PC-3 (cell line): Measurements from ENCODE around the gene NUMA1. TPM values are rescaled to one million over a fixed set of nuclear protein-coding genes. Genes with fewer than 3 reads are reported as not detected.

Experiments used
- ATAC-seq: fragments of 200-7000 bp; cut with Tn5 transposase; 2 replicates; pipeline ENCODE4 v1.9.1; 2020; ENCODE audit warnings: mild to moderate bottlenecking, moderate library complexity
- Bru-seq: library from RNA; stranded (reverse); fragments of 400-500 nt; gene quantifications from one replicate; lab custom pipeline; 2021; lab: Mats Ljungman, UMichigan
- BruChase-seq, 2 experiments: library from RNA; stranded (reverse); fragments of 400-500 nt; gene quantifications; one replicate each; lab custom pipeline; 2021; lab: Mats Ljungman, UMichigan
- BruUV-seq: library from RNA; stranded (reverse); fragments of 400-500 nt; replicated peaks from 2 replicates; lab custom pipeline; 2021; lab: Mats Ljungman, UMichigan
- CTCF ChIA-PET: fragments of 300-600 bp; sonication (Branson Sonifier 250); formaldehyde crosslinking; loops from one replicate; lab custom pipeline; 2022; ENCODE audit warnings: antibody characterized with exemption; lab: Charles Lee
- POLR2A ChIA-PET: fragments of 300-600 bp; sonication (Branson Sonifier 250); formaldehyde crosslinking; loops from one replicate; lab custom pipeline; 2022; ENCODE audit warnings: antibody characterized with exemption; ENCODE audit not compliant: unreplicated experiment; lab: Charles Lee
- DNase-seq: peaks from one replicate; pipeline ENCODE4 v3.0.0-alpha.2; 2015
- H2AFZ ChIP-seq: fragments of 300-600 bp; sonication (generic); 2 replicates; pipeline ENCODE4 v1.6.0; 2016; ENCODE audit warnings: antibody characterized with exemption, low read length
- H3F3A ChIP-seq: fragments of 300-600 bp; sonication (generic); one replicate; pipeline ENCODE4 v1.6.0; 2017; ENCODE audit warnings: antibody characterized with exemption, low read length, control low read depth, mild to moderate bottlenecking; ENCODE audit not compliant: unreplicated experiment
- H3K27ac ChIP-seq: fragments of 300-600 bp; sonication (generic); 2 replicates; pipeline ENCODE4 v1.5.1; 2016; ENCODE audit warnings: mild to moderate bottlenecking, low read length
- H3K27me3 ChIP-seq: fragments of 300-600 bp; sonication (generic); 2 replicates; pipeline ENCODE4 v1.6.1; 2016; ENCODE audit warnings: low read length, mixed read lengths
- H3K36me3 ChIP-seq: fragments of 300-600 bp; sonication (generic); 2 replicates; pipeline ENCODE4 v1.6.1; 2016; ENCODE audit warnings: low read depth, mixed run types, low read length, mixed read lengths
- H3K4me1 ChIP-seq: fragments of 300-600 bp; sonication (generic); 2 replicates; pipeline ENCODE4 v1.5.1; 2016; ENCODE audit warnings: low read length; ENCODE audit not compliant: insufficient read depth
- H3K4me2 ChIP-seq: fragments of 300-600 bp; sonication (generic); 2 replicates; pipeline ENCODE4 v1.6.0; 2016; ENCODE audit warnings: low read length
- H3K4me3 ChIP-seq: fragments of 300-600 bp; sonication (generic); 2 replicates; pipeline ENCODE4 v1.5.1; 2016; ENCODE audit warnings: mild to moderate bottlenecking, low read length, mixed read lengths
- H3K79me2 ChIP-seq: fragments of 300-600 bp; sonication (generic); 2 replicates; pipeline ENCODE4 v1.6.1; 2017; ENCODE audit warnings: low read length, mixed read lengths
- H3K9ac ChIP-seq: fragments of 300-600 bp; sonication (generic); 2 replicates; pipeline ENCODE4 v1.6.0; 2016; ENCODE audit warnings: mild to moderate bottlenecking, low read length
- H3K9me2 ChIP-seq: fragments of 300-600 bp; sonication (generic); replicated peaks from 2 replicates; pipeline ENCODE4 v1.6.1; 2016; ENCODE audit warnings: mixed run types, low read length, mixed read lengths
- H3K9me3 ChIP-seq: fragments of 300-600 bp; sonication (generic); 2 replicates; pipeline ENCODE4 v1.6.1; 2016; ENCODE audit warnings: low read length, mixed read lengths
- H4K20me1 ChIP-seq: fragments of 300-600 bp; sonication (generic); 2 replicates; pipeline ENCODE4 v1.6.1; 2016; ENCODE audit warnings: low read length, mixed read lengths
- EZH2 ChIP-seq: fragments of 300-600 bp; sonication (generic); IDR thresholded peaks from one replicate; pipeline ENCODE4 v1.6.1; 2017; ENCODE audit warnings: antibody characterized with exemption, mild to moderate bottlenecking, low read length; ENCODE audit not compliant: unreplicated experiment
- EZH2phosphoT487 ChIP-seq: fragments of 300-600 bp; sonication (generic); IDR thresholded peaks from 2 replicates; pipeline ENCODE4 v1.6.1; 2018; ENCODE audit warnings: mild to moderate bottlenecking, antibody characterized with exemption, low read length, borderline replicate concordance
- intact Hi-C: fragments of 100-400 bp; cut with micrococcal nuclease; formaldehyde crosslinking; loops from 2 replicates; pipeline ENCODE4 v1.9.0; 2023
- long read RNA-seq: library from polyadenylated mRNA; unstranded; transcript quantifications from one replicate; pipeline ENCODE4 v2.0.0, GENCODE V29; 2021; ENCODE audit not compliant: unreplicated experiment
- total RNA-seq: library from RNA; depleted of rRNA; stranded (reverse); fragments of >200 nt; gene quantifications from 2 replicates; pipeline ENCODE4 v1.2.3, GENCODE V29; 2014; rRNA removed
- TF ChIP-seq, protein P1 (sequence below): fragments of 300-600 bp; sonication (generic); conservative IDR thresholded peaks from 2 replicates; pipeline ENCODE4 v1.5.1; 2017; ENCODE audit warnings: antibody characterized with exemption, low read depth, mild to moderate bottlenecking, low read length

Gene NUMA1, protein sequence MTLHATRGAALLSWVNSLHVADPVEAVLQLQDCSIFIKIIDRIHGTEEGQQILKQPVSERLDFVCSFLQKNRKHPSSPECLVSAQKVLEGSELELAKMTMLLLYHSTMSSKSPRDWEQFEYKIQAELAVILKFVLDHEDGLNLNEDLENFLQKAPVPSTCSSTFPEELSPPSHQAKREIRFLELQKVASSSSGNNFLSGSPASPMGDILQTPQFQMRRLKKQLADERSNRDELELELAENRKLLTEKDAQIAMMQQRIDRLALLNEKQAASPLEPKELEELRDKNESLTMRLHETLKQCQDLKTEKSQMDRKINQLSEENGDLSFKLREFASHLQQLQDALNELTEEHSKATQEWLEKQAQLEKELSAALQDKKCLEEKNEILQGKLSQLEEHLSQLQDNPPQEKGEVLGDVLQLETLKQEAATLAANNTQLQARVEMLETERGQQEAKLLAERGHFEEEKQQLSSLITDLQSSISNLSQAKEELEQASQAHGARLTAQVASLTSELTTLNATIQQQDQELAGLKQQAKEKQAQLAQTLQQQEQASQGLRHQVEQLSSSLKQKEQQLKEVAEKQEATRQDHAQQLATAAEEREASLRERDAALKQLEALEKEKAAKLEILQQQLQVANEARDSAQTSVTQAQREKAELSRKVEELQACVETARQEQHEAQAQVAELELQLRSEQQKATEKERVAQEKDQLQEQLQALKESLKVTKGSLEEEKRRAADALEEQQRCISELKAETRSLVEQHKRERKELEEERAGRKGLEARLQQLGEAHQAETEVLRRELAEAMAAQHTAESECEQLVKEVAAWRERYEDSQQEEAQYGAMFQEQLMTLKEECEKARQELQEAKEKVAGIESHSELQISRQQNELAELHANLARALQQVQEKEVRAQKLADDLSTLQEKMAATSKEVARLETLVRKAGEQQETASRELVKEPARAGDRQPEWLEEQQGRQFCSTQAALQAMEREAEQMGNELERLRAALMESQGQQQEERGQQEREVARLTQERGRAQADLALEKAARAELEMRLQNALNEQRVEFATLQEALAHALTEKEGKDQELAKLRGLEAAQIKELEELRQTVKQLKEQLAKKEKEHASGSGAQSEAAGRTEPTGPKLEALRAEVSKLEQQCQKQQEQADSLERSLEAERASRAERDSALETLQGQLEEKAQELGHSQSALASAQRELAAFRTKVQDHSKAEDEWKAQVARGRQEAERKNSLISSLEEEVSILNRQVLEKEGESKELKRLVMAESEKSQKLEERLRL (N-terminal part only)
- total RNA-seq: 145 and 202 TPM in 2 replicates
- percentile 85 among the genes with signal in this experiment for Bru-seq, nascent RNA
- percentile 86 among the genes with signal in this experiment for BruChase-seq, experiment 1, labeled RNA remaining after a 6-hour chase
- BruChase-seq, experiment 2, labeled RNA remaining after a 2-hour chase: percentile 84 among the genes with signal in this experiment
- long read RNA-seq, transcript NUMA1-217 (7 exons, 2,276 nt): major isoform, 6 of 133 reads
- long read RNA-seq, partial matches to known transcripts: 76 of 133 reads
- long read RNA-seq, other reads (novel, unspliced or antisense): 50 of 133 reads

DNA sequence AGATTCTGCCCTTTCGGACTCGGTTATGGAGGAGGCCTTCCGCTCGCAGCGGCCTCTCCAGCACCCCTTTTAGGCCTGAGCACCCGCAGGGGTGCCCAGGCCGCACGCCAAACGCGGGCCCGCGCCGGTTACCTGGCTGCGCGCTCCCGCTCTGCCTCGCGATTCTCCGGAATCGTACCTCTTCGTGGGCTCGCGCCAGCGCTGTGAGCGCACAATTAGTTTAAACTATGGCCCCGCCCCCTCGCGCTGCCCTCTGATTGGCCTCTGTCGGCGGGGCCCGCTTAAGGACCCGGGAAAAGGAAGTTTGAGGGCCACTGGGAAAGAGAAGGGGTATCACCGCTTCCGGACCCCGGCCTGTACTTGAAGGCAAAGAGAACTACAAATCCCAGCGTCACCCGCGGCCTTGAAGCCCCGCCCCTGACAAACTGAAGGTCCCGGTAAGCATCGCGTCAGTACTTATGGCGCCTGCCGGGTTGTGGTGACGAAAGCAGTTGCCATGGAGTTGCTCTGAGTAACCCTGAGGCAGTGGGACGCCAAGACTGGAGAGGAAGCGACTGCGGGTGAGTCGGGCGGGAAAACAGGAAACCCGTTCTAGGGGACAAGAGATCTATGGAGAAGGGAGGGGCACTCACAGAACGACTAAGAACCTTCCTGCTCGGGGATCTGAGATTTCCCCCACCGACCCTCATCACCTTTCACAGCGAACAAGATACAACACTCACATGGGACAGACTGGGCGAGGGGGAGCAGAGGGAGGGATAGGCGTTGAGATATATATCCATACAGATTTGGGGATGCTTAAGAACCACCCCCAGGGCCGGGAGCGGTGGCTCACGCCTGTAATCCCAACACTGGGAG is at the start of gene NUMA1, which contains the start of gene LRRC51:
Gene NUMA1 (minus strand): TSS at position 217 of the 858 bp plus-strand sequence. CDS start 44,599 bp downstream, outside the sequence.
Gene LRRC51 (plus strand): TSS at position 525 of the 858 bp plus-strand sequence. CDS start 8,234 bp downstream, outside the sequence.
- DNase-seq (peak; percentile 100), ATAC-seq (peak; percentile 93)
- Histone ChIP-seq H3K4me1 (peaks cover 31% of the 10 kb centered on the region), H3K36me3 (no peaks in the 10 kb centered on the region; the same call in 1 of the 2 replicates), H3K9ac (peak within 1 kb of the TSS; percentile 78), H3F3A (no peaks in the 10 kb centered on the region), H3K27ac (peak within 1 kb of the TSS; percentile 69), H3K79me2 (peaks cover 47% of the 10 kb centered on the region), H3K9me3 (no peaks in the 10 kb centered on the region), H3K27me3 (no peaks in the 10 kb centered on the region), H4K20me1 (peaks cover 12% of the 10 kb centered on the region; the same call in 1 of the 2 replicates), H3K4me2 (peak within 1 kb of the TSS; percentile 85), H3K4me3 (peak within 1 kb of the TSS; percentile 86), H2AFZ (peak within 1 kb of the TSS; percentile 93), H3K9me2 (no peaks in the 10 kb centered on the region)
- ChIA-PET POLR2A (no interaction called here), CTCF (no interaction called here)
- no TSS peak for BruUV-seq
- intact Hi-C loops: loop anchor here (1.0 to 2.0 kb wide), 5 partner anchors 8 to 56 kb away; partner anchors contain the start of genes ANAPC15 and LAMTOR1
- TF ChIP-seq EZH2phosphoT487 (no peak), EZH2 (no peak)
- TF ChIP-seq, protein P1, sequence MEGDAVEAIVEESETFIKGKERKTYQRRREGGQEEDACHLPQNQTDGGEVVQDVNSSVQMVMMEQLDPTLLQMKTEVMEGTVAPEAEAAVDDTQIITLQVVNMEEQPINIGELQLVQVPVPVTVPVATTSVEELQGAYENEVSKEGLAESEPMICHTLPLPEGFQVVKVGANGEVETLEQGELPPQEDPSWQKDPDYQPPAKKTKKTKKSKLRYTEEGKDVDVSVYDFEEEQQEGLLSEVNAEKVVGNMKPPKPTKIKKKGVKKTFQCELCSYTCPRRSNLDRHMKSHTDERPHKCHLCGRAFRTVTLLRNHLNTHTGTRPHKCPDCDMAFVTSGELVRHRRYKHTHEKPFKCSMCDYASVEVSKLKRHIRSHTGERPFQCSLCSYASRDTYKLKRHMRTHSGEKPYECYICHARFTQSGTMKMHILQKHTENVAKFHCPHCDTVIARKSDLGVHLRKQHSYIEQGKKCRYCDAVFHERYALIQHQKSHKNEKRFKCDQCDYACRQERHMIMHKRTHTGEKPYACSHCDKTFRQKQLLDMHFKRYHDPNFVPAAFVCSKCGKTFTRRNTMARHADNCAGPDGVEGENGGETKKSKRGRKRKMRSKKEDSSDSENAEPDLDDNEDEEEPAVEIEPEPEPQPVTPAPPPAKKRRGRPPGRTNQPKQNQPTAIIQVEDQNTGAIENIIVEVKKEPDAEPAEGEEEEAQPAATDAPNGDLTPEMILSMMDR: no peak

DNA sequence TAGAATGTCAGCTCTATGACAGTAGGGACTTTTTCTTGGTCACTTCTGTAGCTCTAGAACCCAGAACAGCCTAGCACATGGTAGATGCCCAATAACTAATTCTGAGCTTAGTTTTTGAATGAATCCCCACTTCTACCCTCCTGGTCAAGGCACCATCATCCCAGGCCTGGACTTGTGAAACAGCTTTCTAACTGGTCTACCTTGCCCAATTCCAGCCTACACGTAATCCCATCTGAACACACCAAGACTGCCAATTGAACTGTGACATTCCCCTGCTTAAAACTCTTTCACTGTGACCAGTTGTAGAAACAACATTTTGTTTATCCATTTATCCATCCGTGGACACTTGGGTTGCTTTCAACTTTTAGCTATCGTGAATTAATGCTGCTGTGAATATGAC is 49.0 kb upstream of the NUMA1 start:
- DNase-seq (no peak), ATAC-seq (no peak)
- Histone ChIP-seq H3K27ac (no peak overlapping the region), H4K20me1 (no peaks in the 10 kb centered on the region), H3K79me2 (no peaks in the 10 kb centered on the region), H3K36me3 (no peaks in the 10 kb centered on the region), H3K9ac (no peak overlapping the region), H3K27me3 (no peaks in the 10 kb centered on the region), H3F3A (no peaks in the 10 kb centered on the region), H3K9me3 (peaks cover 9% of the 10 kb centered on the region), H2AFZ (no peak overlapping the region), H3K4me1 (no peaks in the 10 kb centered on the region), H3K4me2 (no peak overlapping the region), H3K4me3 (no peak overlapping the region), H3K9me2 (no peaks in the 10 kb centered on the region)
- intact Hi-C loops: no loop called here
- no TSS peak for BruUV-seq
- ChIA-PET CTCF (no interaction called here), POLR2A (no interaction called here)
- TF ChIP-seq EZH2: no peak
- TF ChIP-seq EZH2phosphoT487: no peak
- TF ChIP-seq, protein P1: no peak
